Embryonic facial prominence (tissue), 1 donor: ENCODE data around the gene EVI5L.

ENCODE experiments used
- DNase-seq: peaks from one replicate; pipeline ENCODE4 v3.0.0-alpha.2; 2016; ENCODE audit errors: extremely low spot score

The EVI5L gene

DNA sequence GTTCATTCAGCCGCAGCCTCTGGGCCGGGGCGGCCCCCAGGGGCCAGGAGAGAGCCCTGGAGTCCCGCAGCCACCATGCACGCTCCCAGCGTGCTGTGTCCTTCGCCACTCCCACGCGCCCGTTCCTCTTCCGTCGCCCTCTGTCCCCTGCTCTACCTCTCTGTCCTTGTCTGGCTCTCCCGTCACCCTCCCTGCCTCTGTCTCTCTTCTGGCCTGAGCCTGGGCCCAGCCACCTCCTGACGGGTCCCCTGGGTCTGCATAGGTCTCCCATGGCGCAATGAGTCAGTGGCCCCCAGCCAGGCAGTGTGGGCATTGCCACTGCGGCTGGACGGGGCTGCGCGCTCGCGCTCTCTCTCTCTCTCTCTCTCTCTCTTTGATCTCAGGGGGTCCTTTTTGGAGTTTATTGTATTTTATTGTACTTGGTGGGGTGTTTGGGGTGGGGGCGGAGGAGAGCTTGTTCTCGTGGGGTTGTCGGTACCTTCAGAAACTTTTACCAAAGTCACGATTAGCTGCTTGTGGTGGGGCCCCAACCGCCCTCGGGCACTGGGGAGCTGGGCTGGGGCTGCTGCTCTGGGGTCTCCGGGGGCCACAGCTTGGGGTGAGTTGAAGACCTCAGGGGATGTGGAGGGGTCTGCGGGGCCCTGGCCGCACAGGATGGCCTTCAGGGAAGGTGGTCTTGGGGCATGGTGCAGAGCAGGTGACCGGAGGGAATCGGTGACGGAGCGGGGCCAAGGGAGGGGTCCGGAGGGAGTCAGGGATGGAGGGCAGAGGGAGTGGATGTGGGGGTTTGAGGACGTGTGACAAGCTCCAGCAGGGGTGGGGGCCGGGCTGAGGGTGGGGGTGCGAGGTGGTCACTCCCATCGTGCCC, 82.9 kb downstream of the EVI5L start:
- DNase-seq, result no peak

DNA sequence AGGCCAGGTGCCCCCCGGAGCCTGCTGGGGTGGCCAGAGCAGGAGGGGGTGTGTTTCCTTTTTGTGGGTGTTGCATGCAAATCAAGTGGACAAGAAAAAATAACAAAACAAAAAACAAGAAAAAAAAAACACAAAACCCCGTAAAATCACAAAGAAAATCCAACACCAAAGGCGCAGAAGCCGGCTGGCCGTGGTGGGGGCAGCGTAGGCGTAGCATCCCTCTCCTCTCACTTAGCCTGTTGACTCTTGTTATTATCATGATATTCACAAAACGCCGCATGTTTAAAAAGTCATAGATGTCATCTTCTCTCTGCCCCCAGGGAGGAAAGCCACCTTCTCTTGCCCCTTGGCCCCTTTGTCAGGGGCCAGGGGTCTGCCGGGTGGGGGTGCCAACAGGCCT, 83.6 kb downstream of the EVI5L start:
- DNase-seq, result no peak

GRCh38 chr19:7914099-7914498, 84.1 kb downstream of the EVI5L start:
- no peak for DNase-seq
